ENCODE results near the gene GALNT12.

GALNT12 gene

DNA sequence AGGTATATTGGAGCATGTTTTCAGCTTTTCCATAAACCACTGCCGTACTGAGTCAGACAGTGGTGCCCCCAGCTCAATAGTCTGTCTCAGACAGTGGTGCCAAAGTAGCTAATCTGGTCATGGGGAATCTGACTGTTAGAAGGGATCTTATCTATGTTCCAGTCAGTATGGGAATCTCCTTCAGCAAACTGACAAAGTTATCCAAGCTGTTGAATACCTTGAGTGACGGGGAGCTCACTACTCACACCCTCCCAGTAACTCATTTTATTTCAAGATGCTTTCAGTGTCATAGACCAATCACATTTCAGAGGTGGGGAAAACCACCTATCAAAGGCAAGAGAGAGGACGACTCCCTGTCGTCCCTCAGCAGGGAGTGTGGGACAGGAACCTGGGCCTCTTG, 29.9 kb upstream of the GALNT12 start:
- TF ChIP-seq, protein P1, sequence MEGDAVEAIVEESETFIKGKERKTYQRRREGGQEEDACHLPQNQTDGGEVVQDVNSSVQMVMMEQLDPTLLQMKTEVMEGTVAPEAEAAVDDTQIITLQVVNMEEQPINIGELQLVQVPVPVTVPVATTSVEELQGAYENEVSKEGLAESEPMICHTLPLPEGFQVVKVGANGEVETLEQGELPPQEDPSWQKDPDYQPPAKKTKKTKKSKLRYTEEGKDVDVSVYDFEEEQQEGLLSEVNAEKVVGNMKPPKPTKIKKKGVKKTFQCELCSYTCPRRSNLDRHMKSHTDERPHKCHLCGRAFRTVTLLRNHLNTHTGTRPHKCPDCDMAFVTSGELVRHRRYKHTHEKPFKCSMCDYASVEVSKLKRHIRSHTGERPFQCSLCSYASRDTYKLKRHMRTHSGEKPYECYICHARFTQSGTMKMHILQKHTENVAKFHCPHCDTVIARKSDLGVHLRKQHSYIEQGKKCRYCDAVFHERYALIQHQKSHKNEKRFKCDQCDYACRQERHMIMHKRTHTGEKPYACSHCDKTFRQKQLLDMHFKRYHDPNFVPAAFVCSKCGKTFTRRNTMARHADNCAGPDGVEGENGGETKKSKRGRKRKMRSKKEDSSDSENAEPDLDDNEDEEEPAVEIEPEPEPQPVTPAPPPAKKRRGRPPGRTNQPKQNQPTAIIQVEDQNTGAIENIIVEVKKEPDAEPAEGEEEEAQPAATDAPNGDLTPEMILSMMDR (IDR thresholded peaks at IDR 0.05; ENCODE audit: low read depth, low read length) = no peak
- DNase-seq (ENCODE audit: extremely low read depth, low read depth) = no peak

DNA sequence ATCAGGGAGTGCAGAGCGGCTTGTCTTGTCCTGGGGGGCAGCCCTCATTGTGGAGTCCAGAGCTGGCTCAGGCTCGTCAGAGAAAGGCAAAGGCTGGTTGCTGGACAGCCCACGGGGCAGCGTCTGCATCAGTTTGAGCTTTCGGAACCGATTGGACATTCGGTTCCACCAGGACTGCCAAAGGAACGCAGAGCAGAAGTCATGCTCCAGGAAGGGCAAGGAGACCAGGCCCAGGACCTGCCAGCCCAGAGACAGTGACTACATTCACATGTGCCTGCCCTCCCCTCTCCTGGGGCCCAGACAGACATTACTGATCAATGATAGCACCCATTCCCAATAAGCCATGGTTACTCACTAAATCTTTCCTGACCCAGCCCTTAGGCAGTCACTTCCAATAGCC, 29.2 kb upstream of the GALNT12 start:
- DNase-seq (ENCODE audit: extremely low read depth, low read depth) = no peak
- TF ChIP-seq, protein P1 (IDR thresholded peaks at IDR 0.05; ENCODE audit: low read depth, low read length) = no peak

DNA sequence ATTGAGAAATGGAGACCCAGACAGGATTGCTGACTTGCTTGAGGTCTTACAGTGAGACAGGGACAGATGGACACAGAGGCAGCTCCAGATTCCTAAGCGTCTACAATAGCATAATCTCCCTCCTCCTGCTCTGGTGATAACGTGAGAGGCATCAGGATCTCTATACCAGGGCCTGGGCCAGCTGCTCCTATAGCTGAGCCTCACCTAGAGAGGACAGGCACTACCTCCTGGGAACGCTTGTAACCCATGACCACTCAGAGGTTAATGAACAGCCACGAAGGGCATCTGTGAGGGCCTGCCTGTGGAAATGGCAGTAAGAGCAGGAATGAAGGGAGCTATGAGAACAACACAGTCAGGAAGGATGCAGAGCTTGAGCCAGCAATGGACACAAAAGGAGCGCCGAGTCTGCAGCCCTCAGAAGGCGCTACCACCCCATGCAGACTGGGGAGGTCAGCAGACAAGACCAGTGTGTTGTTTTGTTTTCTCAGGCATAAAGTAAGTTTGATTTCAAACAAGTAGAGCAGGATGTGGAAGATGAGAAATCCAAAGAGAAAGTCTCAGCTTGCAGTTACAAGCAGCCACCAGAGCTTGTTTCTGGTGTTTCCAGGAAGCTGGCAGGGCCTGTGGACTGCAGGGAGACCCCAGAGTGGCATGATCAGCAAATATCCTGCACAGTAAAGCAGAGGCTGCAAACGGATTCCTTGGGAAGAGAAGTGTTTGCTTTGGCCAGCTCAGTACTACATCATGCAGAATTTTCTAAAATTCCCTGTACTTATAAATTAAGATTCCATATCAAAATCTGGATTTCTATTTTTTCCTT, 28.5 kb upstream of the GALNT12 start:
- TF ChIP-seq, protein P1 (IDR thresholded peaks at IDR 0.05; ENCODE audit: low read depth, low read length) = no peak
- DNase-seq (ENCODE audit: extremely low read depth, low read depth) = no peak

DNA sequence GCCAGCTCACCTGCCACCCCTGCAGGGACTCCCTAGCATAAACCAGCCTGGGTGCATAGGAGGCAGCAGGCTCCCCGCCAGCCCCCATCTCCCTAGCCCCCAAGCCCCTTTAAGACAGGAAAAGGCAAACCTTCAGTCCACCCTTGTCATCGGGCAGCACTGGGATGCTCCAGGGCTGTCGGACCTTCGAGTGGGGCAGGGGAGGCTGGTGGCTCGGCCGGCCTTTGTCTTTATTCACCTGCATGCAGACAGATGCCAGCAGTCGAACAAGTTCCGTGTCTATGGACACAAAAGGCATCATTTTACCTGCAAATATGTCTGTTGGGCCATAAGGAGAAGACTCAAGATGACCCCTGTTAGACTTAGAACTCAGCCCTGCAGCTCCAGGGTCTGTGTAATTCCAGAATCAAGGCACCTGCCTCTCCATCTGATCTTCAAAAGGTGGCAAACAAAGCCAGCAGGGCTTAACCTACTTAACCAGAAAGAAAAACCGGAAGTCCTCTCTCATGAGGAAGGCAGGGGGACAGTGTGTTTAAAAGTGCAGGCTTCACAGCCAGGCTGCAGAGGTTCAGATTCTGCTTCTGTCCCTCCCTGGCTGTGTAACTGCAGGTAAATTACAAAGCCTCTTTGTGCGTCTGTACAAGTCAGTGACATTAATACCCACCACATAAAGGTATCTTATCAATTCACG, 27.3 kb upstream of the GALNT12 start:
- no peak for DNase-seq (ENCODE audit: extremely low read depth, low read depth)
- TF ChIP-seq, protein P1 (IDR thresholded peaks at IDR 0.05; ENCODE audit: low read depth, low read length) = no peak

DNA sequence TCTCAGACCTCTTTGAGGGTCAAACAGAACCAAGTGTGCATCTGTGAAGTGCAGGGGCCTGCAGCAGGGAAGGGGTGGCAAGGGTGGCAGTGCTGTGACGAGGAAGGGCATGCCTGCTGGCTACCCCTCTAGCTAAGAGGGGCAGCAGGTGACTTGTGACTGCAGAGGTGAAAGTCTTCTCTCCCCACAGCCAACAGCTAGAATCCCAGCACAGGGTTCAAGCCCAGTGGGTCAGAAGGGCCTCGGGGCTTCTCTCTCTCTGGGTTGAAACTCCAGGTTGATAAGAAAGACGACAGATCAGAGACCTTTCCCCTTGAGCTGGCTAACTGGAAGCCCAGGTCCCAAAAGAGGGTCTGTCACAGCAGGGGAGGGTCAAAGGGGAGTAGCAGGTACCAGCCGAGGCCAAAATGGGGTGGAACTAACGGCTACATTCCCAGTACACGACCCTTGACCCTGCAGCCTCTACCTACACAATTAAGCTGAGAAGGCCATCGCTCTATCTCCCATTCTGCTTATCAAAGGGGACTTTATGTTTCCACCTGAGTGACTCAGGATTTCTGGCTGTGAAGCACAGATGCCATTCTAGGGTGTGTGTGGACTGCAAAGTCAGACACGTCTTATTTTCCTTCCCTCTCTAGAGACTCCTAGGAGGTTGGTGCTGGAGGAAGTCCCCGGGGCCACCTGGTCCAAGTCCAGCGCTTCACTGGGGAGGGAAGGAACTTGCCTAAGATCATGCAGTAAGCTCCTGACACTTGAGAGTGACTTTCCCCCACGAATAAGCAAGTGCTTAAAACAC, 25.7 kb upstream of the GALNT12 start:
- TF ChIP-seq, protein P1 (IDR thresholded peaks at IDR 0.05; ENCODE audit: low read depth, low read length) = no peak
- no peak for DNase-seq (ENCODE audit: extremely low read depth, low read depth)

DNA sequence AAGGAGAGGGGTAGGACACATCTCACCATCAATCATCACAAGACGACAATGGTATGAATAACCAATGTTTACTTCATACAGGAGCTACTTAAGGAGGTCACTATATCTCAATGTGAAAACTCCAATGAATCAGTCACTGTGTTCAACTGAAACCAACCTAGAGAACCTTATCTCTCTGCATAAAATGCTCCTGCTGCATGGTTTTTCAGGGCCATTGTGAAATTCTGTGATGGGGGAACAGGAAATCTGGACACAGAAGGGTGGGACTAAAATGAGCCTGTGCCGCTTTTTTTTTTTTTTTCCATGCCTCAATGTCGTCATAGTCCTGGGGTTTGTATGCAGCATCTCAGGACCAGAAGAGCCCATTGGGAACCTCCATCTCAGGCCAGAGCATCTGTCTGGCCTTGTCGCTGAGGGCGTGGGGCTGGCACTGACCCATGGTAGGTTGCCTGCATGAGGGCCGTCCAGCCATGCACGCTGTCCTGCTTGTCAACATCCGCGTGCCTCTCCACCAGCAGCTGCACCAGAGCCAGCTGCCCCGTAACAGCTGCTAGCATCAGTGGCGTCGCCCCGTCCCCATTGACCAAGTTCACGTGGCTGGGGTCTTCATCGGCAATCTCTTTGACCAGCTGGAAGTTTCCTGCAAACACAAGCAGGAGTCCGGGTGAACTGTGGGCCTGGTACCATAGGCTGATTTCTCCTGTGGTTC, 23.8 kb upstream of the GALNT12 start:
- TF ChIP-seq, protein P1 (IDR thresholded peaks at IDR 0.05; ENCODE audit: low read depth, low read length) = no peak
- DNase-seq (ENCODE audit: extremely low read depth, low read depth) = no peak
